Spleen (tissue), 11 donors: ENCODE measurements around the gene CASP12. TPM values are rescaled to one million over a fixed set of nuclear protein-coding genes. Genes with fewer than 3 reads are reported as not detected.

Experiments used
- DNase-seq: peaks from one replicate; pipeline ENCODE4 v3.0.0-alpha.2; 2020
- H3K27ac ChIP-seq, 8 donors: fragments of 200-600 bp; sonication (generic) in 7 of 8; 1 replicate in 4 of 8; 2 replicates in 4 of 8; pipeline versions ENCODE4 v1.5.0 to v1.8.0; 2016 to 2021; ENCODE audit warnings: inconsistent platforms in 4 of 8, mild to moderate bottlenecking in 4 of 8, moderate library complexity in 1 of 8
- H3K27me3 ChIP-seq, 7 donors: fragments of 200-600 bp; sonication (generic) in 6 of 7; replicated peaks in 1 of 7; 1 replicate in 4 of 7; 2 replicates in 3 of 7; pipeline versions ENCODE4 v1.5.0 to v1.8.0; 2016 to 2021; ENCODE audit warnings: inconsistent platforms in 3 of 7, mild to moderate bottlenecking in 1 of 7
- H3K36me3 ChIP-seq, 6 donors: fragments of 200-600 bp; sonication (generic) in 5 of 6; 1 replicate in 4 of 6; 2 replicates in 2 of 6; pipeline versions ENCODE4 v1.5.0 to v1.8.0; 2016 to 2021; ENCODE audit warnings: inconsistent platforms in 2 of 6
- H3K4me1 ChIP-seq, 6 donors: fragments of 200-600 bp; sonication (generic) in 5 of 6; 1 replicate in 3 of 6; 2 replicates in 3 of 6; pipeline versions ENCODE4 v1.5.0 to v1.8.0; 2016 to 2021; ENCODE audit warnings: inconsistent platforms in 3 of 6
- H3K4me3 ChIP-seq, 8 donors: fragments of 200-600 bp; sonication (generic) in 7 of 8; 1 replicate in 4 of 8; 2 replicates in 4 of 8; pipeline versions ENCODE4 v1.5.0 to v1.8.0; 2016 to 2021; ENCODE audit warnings: inconsistent platforms in 4 of 8, mild to moderate bottlenecking in 4 of 8, moderate library complexity in 2 of 8
- H3K9me3 ChIP-seq, 8 donors: fragments of 200-600 bp; sonication (generic) in 7 of 8; 1 replicate in 4 of 8; 2 replicates in 4 of 8; pipeline versions ENCODE4 v1.5.0 to v1.8.0; 2016 to 2021; ENCODE audit warnings: inconsistent platforms in 4 of 8
- POLR2A ChIP-seq, 3 donors: fragments of 450-650 bp; IDR thresholded peaks; one replicate each; pipeline ENCODE4 v1.5.1; 2017; ENCODE audit warnings: antibody characterized with exemption in 3 of 3, mild to moderate bottlenecking in 1 of 3
- POLR2AphosphoS5 ChIP-seq, 3 donors: sonication (generic); formaldehyde crosslinking; IDR thresholded peaks; one replicate each; pipeline ENCODE4 v1.5.1; 2017; ENCODE audit warnings: antibody characterized with exemption in 3 of 3
- WGBS, 5 donors: extraction: QIAGEN DNeasy Blood & Tissue Kit in 3 of 5; methylation state at CpG; one replicate each; pipeline versions ENCODE4 v1.1.5 to v1.1.7; 2013 to 2018; 5-methylcytosine and 5-hydroxymethylcytosine counted together
- intact Hi-C: fragments of 100-400 bp; cut with DNase I; formaldehyde crosslinking; loops from one replicate; pipeline ENCODE4 v1.15.0; 2023; ENCODE audit warnings: low total_unique reads
- polyA plus RNA-seq, 3 donors: library from polyadenylated mRNA; stranded (reverse); fragments of 200-250 nt; gene quantifications; one replicate each; pipeline ENCODE4 v1.2.1, GENCODE V29; 2013
- total RNA-seq, 7 donors: library from RNA; depleted of rRNA in 3 of 7; stranded (reverse); fragments of >200 nt in 3 of 7; fragmentation: NEBNext Ultra II Directional in 4 of 7; extraction: Animal tissue kit (Norgen Biotek cat#: 25700) in 4 of 7; gene quantifications; one replicate each; pipeline versions ENCODE4 v1.1.0 to v1.2.1, GENCODE V29; 2016 to 2021
- TF ChIP-seq, protein P1 (sequence below), 11 experiments: fragments of 200-600 bp in 7 of 11; fragments of 450-650 bp in 4 of 11; sonication (generic) in 4 of 11; IDR thresholded peaks in 8 of 11; conservative IDR thresholded peaks in 3 of 11; 1 replicate in 7 of 11; 2 replicates in 4 of 11; pipeline versions ENCODE4 v1.4.0 to v1.8.0; 2016 to 2021; ENCODE audit warnings: antibody characterized with exemption in 11 of 11, inconsistent platforms in 4 of 11, mild to moderate bottlenecking in 1 of 11
- donor health status: healthy with polysubstance abuse.
- donor health status: DM: no; HTN: no; CAD: no; lungs with moderate emphysema.
- donor health status: DM: no; HTN: no; CAD: no.
- donor health status: Bipolar disorder and iron deficiency.
- donor health status: healthy.
- donor health status: DM: no; HTN: no; CAD: no.
- donor health status: DM: yes; HTN: yes; CAD: no.

CASP12 gene
- total and polyA plus RNA-seq, 10 donors, result 0.14 to 0.54 (median 0.39) TPM; not detected in 4

DNA sequence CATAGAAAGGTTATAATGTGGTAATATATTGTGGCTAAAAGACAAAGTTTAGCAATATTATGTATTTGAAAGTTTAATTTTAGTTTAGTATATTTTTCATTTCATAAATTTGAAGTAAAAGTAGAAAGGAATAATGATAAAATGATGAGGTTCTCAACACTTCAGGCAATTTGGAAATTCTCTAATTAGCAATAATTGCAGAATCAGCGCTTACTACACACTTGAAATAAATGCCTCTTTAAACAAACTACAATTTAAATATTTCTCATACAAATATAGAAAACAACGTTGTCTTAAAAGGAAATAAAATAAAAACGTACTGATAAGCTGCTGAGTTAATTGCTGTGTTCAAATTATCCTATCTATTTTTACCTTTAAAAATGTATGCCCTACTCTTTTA lies 25.9 kb downstream of the CASP12 start:
- Histone ChIP-seq H3K4me3 (no peak overlapping the region), H3K4me1 (peaks cover 5 to 29% (median 21%) of the 10 kb centered on the region in 6 donors), H3K27ac (no peak overlapping the region), H3K9me3 (no peaks in the 10 kb centered on the region), H3K36me3 (no peaks in the 10 kb centered on the region), H3K27me3 (no peaks in the 10 kb centered on the region)
- TF ChIP-seq, protein P1, sequence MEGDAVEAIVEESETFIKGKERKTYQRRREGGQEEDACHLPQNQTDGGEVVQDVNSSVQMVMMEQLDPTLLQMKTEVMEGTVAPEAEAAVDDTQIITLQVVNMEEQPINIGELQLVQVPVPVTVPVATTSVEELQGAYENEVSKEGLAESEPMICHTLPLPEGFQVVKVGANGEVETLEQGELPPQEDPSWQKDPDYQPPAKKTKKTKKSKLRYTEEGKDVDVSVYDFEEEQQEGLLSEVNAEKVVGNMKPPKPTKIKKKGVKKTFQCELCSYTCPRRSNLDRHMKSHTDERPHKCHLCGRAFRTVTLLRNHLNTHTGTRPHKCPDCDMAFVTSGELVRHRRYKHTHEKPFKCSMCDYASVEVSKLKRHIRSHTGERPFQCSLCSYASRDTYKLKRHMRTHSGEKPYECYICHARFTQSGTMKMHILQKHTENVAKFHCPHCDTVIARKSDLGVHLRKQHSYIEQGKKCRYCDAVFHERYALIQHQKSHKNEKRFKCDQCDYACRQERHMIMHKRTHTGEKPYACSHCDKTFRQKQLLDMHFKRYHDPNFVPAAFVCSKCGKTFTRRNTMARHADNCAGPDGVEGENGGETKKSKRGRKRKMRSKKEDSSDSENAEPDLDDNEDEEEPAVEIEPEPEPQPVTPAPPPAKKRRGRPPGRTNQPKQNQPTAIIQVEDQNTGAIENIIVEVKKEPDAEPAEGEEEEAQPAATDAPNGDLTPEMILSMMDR (IDR thresholded peaks at IDR 0.05 in 8 of 11, conservative IDR thresholded peaks at IDR 0.05 in 3 of 11), result no peak
- TF ChIP-seq POLR2A (IDR thresholded peaks at IDR 0.05) (no peak), POLR2AphosphoS5 (IDR thresholded peaks at IDR 0.05) (no peak)
- DNase-seq, result no peak
- intact Hi-C loops, result no loop called here
- WGBS, 5 donors, result 70 to 82% (median 76%) methylated on average over 3 of the region's 3 CpGs

GRCh38 chr11:104870910-104871309 lies 27.4 kb downstream of the CASP12 start:
- peaks cover 0 to 14% (median 7%) of the 10 kb centered on the region in 6 donors for H3K4me1 ChIP-seq
- no peak overlapping the region for H3K27ac ChIP-seq
- no peak for DNase-seq
- TF ChIP-seq, protein P1 (IDR thresholded peaks at IDR 0.05 in 8 of 11, conservative IDR thresholded peaks at IDR 0.05 in 3 of 11), result no peak
- TF ChIP-seq POLR2A (IDR thresholded peaks at IDR 0.05) (no peak), POLR2AphosphoS5 (IDR thresholded peaks at IDR 0.05) (no peak)
- H3K36me3 ChIP-seq, result no peaks in the 10 kb centered on the region
- no peaks in the 10 kb centered on the region for H3K9me3 ChIP-seq
- no peaks in the 10 kb centered on the region for H3K27me3 ChIP-seq
- no peak overlapping the region for H3K4me3 ChIP-seq
- intact Hi-C loops, result no loop called here

- H3K4me1 ChIP-seq, result peaks cover 0 to 9% (median 3%) of the 10 kb centered on the region in 6 donors
- intact Hi-C loops, result no loop called here
- no peak overlapping the region for H3K4me3 ChIP-seq
- DNase-seq, result no peak
- TF ChIP-seq, protein P1 (IDR thresholded peaks at IDR 0.05 in 8 of 11, conservative IDR thresholded peaks at IDR 0.05 in 3 of 11), result no peak
- no peak for TF ChIP-seq POLR2A (IDR thresholded peaks at IDR 0.05)
- no peak for TF ChIP-seq POLR2AphosphoS5 (IDR thresholded peaks at IDR 0.05)
- 82 to 90% (median 84%) methylated on average over 2 of the region's 2 CpGs for WGBS, 5 donors
- H3K27me3 ChIP-seq, result no peaks in the 10 kb centered on the region
- H3K36me3 ChIP-seq, result no peaks in the 10 kb centered on the region
- H3K27ac ChIP-seq, result no peak overlapping the region
- peaks cover 0 to 18% (median 14%) of the 10 kb centered on the region in 8 donors for H3K9me3 ChIP-seq
Observed at GRCh38 chr11:104866815-104867214, 31.4 kb downstream of the CASP12 start.

DNA sequence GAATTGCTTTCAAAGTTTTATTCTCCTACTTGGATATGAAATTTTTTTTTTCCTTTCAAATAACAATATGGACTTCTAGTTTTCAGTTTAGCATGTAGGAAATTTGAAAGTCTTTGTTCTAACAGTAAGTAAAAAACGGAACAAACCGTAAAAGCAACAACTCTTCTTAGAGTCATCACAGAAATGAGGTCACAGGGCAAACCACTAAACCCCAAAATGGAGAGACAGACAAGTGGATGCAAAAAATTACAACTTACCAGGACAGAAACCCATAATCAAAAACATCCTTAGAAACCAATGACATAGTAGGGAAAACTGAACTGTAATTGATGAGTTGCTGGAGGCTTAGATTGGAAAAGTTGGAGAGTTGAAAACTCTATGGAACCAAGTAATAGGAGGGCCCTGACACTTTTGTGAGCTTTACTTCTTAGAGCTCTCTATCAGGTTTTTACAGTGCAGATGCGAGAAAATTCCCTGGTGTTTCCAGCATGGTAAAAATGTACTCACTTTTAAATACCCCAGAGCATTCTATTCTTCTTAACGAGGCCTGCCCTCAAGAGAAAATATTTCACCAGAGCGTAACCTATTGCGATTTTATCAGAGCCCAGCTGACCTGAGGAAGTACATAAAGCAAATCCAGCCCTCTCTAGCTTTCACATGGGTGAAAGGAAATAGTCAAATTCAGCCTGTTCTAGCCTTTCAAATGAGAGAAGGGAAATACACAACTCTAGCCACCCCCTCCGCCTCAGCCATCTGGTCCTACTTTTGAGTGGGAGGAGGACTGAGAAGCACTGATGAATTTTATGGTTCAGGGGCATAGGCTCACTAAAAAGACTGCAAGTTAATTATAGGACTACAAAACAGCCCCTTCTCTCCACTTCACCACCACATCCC lies 39.1 kb downstream of the CASP12 start:
- Histone ChIP-seq H3K9me3 (peaks cover 0 to 2% (median 0%) of the 10 kb centered on the region in 8 donors), H3K4me1 (peaks cover 0 to 14% (median 2%) of the 10 kb centered on the region in 6 donors), H3K27ac (peak overlapping the region in 7 of 8 donors; percentile 36 to 75 (median 68)), H3K36me3 (no peaks in the 10 kb centered on the region), H3K4me3 (no peak overlapping the region), H3K27me3 (no peaks in the 10 kb centered on the region)
- 53 to 70% (median 59%) methylated on average over 7 of the region's 7 CpGs for WGBS, 5 donors
- intact Hi-C loops, result no loop called here
- TF ChIP-seq POLR2A (IDR thresholded peaks at IDR 0.05) (no peak), POLR2AphosphoS5 (IDR thresholded peaks at IDR 0.05) (no peak)
- TF ChIP-seq, protein P1 (IDR thresholded peaks at IDR 0.05 in 8 of 11, conservative IDR thresholded peaks at IDR 0.05 in 3 of 11), result no peak
- DNase-seq, result peak; percentile 73
